Right renal cortex interstitium (tissue), 3 donors: Measurements from ENCODE around the gene RGP1. TPM values are rescaled to one million over a fixed set of nuclear protein-coding genes. Genes with fewer than 3 reads are reported as not detected.
A peak's percentile ranks its signal among the peaks of the same experiment; 100 is the strongest.

Source experiments
- DNase-seq, 3 donors: peaks; one replicate each; pipeline ENCODE4 v3.0.0-alpha.2; 2013; ENCODE audit warnings: low read depth in 3 of 3, low spot score in 2 of 3
- polyA plus RNA-seq, 3 donors: library from polyadenylated mRNA; unstranded; fragments of 120-200 nt; gene quantifications; one replicate each; pipeline ENCODE4 v1.2.1, GENCODE V29; 2013; ENCODE audit not compliant: insufficient read length in 3 of 3

Gene RGP1
- polyA plus RNA-seq, 3 donors = 28.2 to 29.0 (median 28.4) TPM

DNA sequence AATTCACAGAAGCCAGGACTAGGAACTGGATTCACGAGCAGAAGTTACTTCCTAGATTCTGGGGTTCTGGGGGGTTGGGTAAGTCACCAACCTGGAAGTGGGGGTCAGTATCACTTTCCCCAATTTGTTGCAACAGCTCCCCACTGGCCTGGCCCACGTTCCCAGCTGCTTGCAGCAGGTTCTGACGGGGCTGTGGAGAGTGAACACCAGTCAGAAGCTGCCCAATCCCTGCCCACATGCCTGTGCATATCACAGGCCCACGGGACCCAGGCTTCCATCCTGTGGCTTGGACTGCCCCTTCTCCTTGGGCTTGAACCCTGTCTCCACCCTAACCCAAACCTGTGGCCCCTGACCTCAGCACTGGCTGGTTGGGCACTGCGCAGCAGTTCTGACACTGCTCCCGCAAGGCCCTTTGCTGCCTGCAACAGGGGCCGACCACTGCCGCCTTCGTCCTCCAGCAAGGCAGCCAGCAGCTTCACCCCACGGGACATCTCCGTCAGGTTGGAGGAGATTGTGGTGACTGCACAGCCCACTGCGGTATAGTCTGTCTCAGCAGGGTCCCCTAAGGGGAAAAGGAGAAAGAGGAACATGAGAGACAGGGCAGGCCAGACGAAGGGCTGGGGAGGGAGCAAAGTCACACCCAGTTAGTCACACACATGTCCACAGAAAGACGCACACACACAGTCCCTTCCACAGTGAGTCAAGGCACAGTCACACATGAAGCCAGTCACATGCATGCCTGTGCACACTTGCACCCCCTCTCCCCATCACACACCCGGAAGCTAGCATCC lies 30.2 kb upstream of the RGP1 start:
- no peak for DNase-seq

- no peak for DNase-seq
These were observed 29.5 kb upstream of the RGP1 start for GRCh38 chr9:35719546-35719945.

DNA sequence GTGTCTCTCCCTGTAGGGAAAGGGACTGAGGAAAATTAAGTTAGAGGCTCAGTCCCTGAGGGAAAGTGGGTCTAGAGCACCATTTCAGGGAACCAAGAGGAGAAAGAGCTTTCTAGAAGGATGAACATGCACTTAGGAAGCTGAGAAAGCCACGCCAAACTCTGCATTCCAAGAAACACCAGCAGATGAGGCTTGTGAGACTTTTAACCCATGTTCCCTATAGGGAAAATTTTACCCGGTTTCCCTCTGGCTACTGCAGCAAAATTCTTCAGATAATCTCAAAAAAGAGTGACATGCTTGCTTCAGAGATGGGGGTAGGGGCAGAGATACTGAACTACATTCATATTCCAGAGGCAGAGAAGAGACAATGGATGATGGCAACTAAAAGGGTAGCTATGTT lies 25.7 kb upstream of the RGP1 start:
- DNase-seq = no peak

DNA sequence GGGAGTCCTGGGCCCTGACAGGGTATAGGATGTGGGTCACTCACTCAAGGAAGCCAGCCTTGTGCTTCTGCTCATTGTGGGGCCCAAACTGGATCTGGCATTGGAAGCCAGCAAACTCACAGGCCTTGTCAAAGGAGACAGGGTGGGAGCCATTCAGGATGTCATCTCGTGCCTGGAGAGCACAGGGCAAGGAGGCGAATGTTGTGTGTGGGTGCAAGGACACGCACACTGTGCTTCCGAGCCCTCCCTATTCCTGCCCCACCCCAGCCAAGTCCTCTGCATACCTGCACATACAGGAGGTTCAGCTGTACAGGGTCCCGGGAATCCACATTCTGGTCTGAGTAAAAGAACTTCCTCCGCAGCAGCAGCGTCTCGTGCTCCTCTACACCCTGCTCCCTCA lies 25.2 kb upstream of the RGP1 start:
- DNase-seq = no peak

- no peak for DNase-seq
These were observed 23.7 kb upstream of the RGP1 start for GRCh38 chr9:35725362-35725761.

DNA sequence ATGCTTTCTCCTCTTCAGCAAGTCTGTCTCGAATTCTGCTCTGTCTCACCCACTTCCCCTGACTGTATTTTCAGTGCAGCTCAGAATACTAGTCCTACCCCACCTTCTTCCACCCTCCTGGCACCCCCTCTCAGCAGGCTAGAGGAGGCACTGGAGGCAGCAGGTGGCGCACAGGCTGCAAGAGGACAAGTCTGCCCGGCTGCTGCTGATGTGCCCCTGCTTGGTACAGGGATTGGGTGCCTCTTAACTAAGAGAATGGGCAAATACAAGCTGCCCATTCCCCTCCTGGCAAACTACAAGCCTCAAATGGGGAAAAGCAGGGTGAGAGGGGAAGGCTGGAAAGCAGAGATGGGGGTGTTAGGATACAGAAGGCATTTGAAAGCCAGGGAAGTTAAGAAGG lies 22.2 kb upstream of the RGP1 start:
- no peak for DNase-seq

DNA sequence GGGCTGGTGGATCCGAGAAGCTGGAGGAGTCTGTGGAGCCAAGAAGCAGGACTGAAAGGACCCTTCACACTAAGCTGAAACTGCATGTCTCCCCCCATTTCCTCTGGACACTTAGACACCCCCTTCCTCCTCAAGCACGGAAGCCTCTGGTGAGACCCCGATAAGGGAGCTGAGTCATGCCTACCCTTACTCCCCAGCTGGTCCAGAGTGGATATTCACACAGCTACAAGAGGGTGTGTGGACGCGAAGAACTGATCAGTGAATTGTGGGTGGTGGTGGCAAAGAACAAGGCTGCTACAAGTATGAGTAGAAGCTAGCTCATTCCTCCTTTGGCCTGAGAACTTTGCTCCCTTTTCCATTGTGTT lies 21.4 kb upstream of the RGP1 start:
- DNase-seq = no peak

GRCh38 chr9:35728041-35728971 lies 20.8 kb upstream of the RGP1 start:
- peak in 1 of 3 donors; percentile 68 for DNase-seq

DNA sequence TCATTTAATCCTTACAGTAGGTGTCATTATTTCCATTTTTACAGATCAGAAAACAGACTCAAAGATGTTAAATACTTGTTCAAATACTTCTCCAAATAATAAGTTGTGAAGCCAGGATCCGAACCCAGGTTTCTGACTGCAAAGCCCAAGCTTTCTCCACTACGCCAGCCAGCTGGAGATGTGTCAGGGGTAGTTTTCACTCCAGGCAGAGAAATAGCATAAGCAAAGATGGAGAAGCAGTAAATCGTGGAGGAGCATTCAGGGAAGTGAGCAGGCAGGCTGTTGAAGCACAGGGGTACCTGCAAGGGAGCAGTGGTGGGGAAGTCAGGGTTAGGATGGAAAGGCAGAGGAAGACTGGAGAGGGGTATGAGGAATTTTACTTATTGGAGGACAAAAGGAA lies 20.0 kb upstream of the RGP1 start:
- DNase-seq = no peak

DNA sequence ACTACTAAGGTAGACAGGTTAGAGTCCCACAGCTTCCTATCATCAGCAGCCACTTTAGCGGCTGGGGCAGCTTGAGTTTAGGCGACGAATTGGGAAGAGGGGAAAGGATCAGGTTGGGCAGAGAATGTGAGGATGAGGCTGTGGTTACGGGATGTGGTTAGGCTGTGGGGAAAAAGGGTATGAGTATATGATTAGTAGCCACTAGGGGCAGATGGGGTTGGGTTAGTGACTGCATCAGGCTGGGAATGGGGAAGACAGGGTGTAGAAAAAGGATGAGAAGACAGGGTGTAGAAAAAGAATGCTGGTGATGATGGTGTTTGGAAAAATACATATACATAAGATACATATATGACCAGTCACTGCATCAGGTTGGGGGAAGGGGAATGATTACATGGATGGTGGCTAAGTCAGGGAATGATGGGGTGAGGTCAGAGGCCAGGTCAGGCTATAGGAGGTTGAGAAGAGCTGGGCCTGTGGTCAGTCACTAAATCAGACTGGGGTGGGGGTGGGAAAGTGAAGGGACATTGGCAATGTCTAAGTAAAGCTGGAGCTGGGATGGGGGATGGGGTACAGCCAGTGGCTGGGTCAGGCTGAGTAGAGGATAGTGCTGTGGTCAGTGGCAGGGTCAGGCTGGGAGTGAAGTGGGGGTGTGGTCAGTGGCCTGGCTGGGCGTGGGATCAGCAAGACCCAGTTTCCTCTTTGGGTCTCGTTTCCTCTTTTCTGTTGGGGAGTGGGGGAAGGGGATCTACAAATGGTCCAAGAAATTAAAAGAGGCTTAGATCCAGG lies 19.2 kb upstream of the RGP1 start:
- DNase-seq = no peak

DNA sequence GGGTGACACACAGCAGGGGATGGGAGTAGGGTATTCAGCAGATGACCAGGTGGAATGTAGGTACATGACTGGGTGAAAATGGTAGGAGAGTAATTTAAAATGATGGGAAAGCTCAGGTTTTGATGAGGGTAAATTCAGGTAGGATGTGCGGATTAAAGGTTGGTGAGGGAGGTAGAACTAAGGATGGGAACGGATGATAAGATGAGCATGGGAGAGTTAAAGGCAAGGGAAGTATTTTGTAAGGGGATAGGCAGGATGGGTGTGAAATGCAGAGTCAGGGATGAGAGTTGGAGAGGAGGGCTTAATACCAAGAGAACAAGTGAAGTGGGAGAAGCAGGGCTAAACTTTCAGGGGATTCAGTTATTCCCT lies 18.6 kb upstream of the RGP1 start:
- no peak for DNase-seq

DNA sequence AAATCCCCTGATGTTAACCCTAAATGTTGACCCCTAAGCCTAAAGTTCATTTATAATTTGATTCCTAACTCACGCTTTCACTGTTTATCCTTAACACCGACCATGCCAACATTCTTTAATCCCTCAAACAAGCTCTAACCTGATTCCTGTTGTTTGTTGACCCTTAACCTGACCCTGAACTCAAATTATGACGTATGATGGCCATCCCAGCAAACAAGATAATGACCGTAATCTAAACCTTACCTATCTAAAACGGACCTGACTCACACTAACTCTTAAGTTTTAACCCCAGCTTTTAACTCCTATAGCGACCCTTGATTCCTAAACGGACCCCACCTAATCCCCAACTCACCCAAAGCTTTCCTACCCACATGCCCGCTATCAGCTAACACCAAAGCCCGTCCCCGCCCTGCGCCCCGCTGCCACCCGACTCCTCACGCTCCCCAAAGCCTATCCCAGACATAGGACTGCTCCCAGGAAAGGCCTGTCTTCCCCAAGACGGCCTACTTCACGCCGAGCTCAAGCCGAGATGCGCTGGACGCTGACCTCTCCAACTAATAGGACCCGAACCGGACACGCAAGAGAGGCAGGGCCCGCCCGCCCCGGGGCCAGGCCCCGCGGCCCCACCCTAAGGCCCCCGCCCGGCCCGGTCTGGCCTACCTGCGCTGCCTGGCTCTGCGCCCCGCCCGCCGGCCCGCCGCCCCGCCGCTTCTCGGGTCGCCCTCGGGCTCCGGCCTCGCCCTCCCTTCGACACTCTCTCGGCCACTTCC lies 17.5 kb upstream of the RGP1 start:
- no peak for DNase-seq

DNA sequence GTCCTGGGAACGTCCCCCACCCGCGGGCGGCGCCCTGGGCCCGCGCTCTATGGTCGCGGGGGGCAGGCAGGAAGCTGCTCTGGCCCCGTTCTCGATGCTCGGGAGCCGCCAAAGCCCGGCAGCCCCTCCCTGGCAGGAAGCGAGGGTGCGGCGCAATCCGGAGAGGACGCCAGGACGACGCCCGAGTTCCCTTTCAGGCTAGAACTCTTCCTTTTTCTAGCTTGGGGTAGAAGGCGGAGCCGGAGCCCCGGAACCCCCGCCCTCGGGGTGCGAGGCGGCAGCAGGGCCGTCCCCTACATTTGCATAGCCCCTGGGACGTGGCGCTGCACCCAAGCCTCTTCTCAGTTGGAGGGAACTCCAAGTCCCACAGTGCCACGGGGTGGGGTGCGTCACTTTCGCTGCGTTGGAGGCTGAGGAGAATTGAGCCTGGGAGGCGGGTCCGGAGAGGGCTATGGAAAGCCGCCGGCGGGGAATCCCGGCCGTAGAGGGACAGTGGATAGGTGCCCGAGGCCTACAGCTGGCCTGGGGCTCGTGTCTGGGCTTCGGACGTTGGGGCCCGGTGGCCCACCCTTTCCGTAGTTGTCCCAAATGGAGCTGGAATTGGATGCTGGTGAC lies 16.8 kb upstream of the RGP1 start, which contains the start of the genes CREB3 and TLN1:
TSS of gene CREB3 (plus strand) at position 482 of the 615 bp plus-strand sequence. CDS start at position 589, 107 bp downstream.
TSS of gene TLN1 (minus strand) at position 11 of the 615 bp plus-strand sequence. CDS start 6,501 bp downstream, outside the sequence.
- peak; percentile 93 for DNase-seq

GRCh38 chr9:35732800-35733541 lies 16.1 kb upstream of the RGP1 start:
- no peak for DNase-seq

DNA sequence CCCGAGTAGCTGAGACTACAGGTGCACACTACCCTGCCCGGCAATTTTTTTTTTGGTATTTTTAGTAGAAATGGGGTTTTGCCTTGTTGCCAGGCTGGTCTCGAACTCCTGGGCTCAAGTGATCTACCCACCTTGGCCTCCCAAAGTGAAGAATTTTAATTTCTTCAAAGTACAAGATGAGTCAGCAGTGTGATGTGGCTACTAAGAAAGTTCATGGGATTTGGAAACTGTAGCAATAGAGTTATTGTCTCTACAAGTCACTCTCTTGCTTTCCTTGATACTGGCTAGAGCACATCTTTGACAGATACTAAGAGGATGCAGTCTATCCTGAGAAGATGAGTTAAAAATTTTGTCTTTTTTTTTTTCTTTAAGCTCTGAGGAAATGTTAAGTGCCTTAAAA lies 15.0 kb upstream of the RGP1 start:
- DNase-seq = no peak

DNA sequence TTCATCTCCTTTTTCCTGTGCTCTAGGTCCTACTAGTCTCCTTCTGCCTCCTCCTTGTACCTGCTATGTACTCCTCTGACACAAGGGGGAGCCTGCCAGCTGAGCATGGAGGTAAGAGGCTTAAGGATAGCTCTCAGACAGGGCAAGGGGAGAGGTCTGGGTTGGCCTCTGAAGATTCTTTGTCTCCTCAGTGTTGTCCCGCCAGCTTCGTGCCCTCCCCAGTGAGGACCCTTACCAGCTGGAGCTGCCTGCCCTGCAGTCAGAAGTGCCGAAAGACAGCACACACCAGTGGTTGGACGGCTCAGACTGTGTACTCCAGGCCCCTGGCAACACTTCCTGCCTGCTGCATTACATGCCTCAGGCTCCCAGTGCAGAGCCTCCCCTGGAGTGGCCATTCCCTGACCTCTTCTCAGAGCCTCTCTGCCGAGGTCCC lies 12.9 kb upstream of the RGP1 start:
- DNase-seq = peak in 1 of 3 donors; percentile 40

- no peak for DNase-seq
These were observed 11.9 kb upstream of the RGP1 start for GRCh38 chr9:35737143-35737542.

DNA sequence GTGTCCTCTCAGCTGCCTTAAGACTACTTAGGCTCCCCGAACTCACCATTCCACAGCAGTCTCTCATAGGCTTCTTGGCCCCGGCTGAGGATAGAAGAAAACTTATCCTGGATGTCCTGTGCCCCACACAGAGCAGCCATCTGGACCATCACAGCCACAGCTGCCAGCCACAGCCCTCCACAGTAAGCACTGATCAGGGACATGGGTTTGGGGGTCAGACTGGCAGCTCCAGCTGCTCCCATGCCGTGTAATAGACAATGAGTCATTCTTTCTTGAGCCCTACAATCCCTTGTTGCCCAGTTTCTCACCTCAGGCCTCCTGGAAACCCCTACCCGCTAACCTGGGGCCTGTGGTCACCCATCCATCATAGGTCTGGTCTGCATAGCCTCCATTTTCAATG lies 10.9 kb upstream of the RGP1 start:
- no peak for DNase-seq

GRCh38 chr9:35738924-35739323 lies 10.2 kb upstream of the RGP1 start:
- DNase-seq = no peak
